AG04449 (cell line): ENCODE data around the gene FNBP1.

Experiments
- CTCF ChIA-PET: fragments of 350-600 bp; formaldehyde crosslinking; extraction: SDS; loops from one replicate; lab custom pipeline; 2021; ENCODE audit warnings: antibody characterized with exemption; lab: Yijun Ruan, JAX
- POLR2A ChIA-PET: fragments of 400-600, 350-600 bp; formaldehyde crosslinking; extraction: SDS; loops from one replicate; lab custom pipeline; 2020; ENCODE audit warnings: antibody characterized with exemption, inconsistent platforms; lab: Yijun Ruan, JAX
- DNase-seq: peaks from one replicate; pipeline ENCODE4 v3.0.0-alpha.2; 2010; ENCODE audit warnings: low read depth, low spot score
- H3K4me3 ChIP-seq: 2 replicates; pipeline ENCODE4 v1.5.1; 2011; ENCODE audit warnings: low read depth, mild to moderate bottlenecking, control low read depth, low read length
- CTCF ChIP-seq: IDR thresholded peaks from one replicate; pipeline ENCODE4 v1.5.1; 2011; ENCODE audit warnings: mild to moderate bottlenecking, moderate library complexity, low read length, control low read depth, inconsistent platforms; ENCODE audit not compliant: insufficient read depth; ENCODE audit errors: missing control alignments

Gene FNBP1

GRCh38 chr9:129900263-129901027 lies 142.5 kb downstream of the FNBP1 start:
- CTCF ChIA-PET = no interaction called here
- no peak for DNase-seq
- no peak for TF ChIP-seq CTCF
- no peak overlapping the region for H3K4me3 ChIP-seq
- POLR2A ChIA-PET = no interaction called here

GRCh38 chr9:129899620-129900019 lies 143.4 kb downstream of the FNBP1 start:
- H3K4me3 ChIP-seq = no peak overlapping the region
- DNase-seq = no peak
- no peak for TF ChIP-seq CTCF
- POLR2A ChIA-PET = no interaction called here
- CTCF ChIA-PET = no interaction called here

- ChIA-PET POLR2A (no interaction called here), CTCF (interaction anchor here (0.8 to 1.7 kb wide), 3 partner anchors 11 to 14 kb away, joined by 3 to 12 read pairs (median 3); no protein-coding TSS in a partner anchor)
- no peak overlapping the region for H3K4me3 ChIP-seq
- no peak for DNase-seq
- no peak for TF ChIP-seq CTCF
Observed at GRCh38 chr9:129898185-129898584, 144.8 kb downstream of the FNBP1 start.

GRCh38 chr9:129897263-129897662 lies 145.7 kb downstream of the FNBP1 start:
- CTCF ChIA-PET = interaction anchor here (0.9 to 1.7 kb wide), 3 partner anchors 10 to 13 kb away, joined by 3 to 12 read pairs (median 3); no protein-coding TSS in a partner anchor
- POLR2A ChIA-PET = no interaction called here
- TF ChIP-seq CTCF = no peak
- no peak for DNase-seq
- H3K4me3 ChIP-seq = no peak overlapping the region

GRCh38 chr9:129895376-129896268 lies 147.4 kb downstream of the FNBP1 start:
- POLR2A ChIA-PET = no interaction called here
- H3K4me3 ChIP-seq = no peak overlapping the region
- no peak for DNase-seq
- CTCF ChIA-PET = interaction anchor here (0.8 kb wide), 1 partner anchor 10 kb away, joined by 3 read pairs; no protein-coding TSS in a partner anchor
- no peak for TF ChIP-seq CTCF
